Heart left ventricle (tissue), 16 donors: Measurements from ENCODE around the gene RNF224. TPM values are rescaled to one million over a fixed set of nuclear protein-coding genes. Genes with fewer than 3 reads are reported as not detected.

Experiments
- ATAC-seq, 4 donors: fragments of 200-7000 bp; cut with Tn5 transposase; one replicate each; pipeline ENCODE4 v1.9.1; 2020 to 2022; ENCODE audit warnings: moderate library complexity in 4 of 4, mild to moderate bottlenecking in 3 of 4, moderate number of reproducible peaks in 1 of 4
- DNase-seq, 5 donors: peaks; one replicate each; pipeline ENCODE4 v3.0.0-alpha.2; 2020
- H3K27ac ChIP-seq, 12 donors: fragments of 200-600 bp; sonication (generic) in 4 of 12; one replicate each; pipeline versions ENCODE4 v1.5.0 to v1.8.0; 2016 to 2022; ENCODE audit warnings: mild to moderate bottlenecking in 2 of 12
- H3K27me3 ChIP-seq, 9 donors: fragments of 200-600 bp; sonication (generic) in 2 of 9; one replicate each; pipeline versions ENCODE4 v1.5.1 to v1.8.0; 2016 to 2022; ENCODE audit warnings: mild to moderate bottlenecking in 3 of 9
- H3K36me3 ChIP-seq, 9 donors: fragments of 200-600 bp; sonication (generic) in 2 of 9; one replicate each; pipeline versions ENCODE4 v1.5.0 to v1.8.0; 2018 to 2022; ENCODE audit warnings: mild to moderate bottlenecking in 2 of 9
- H3K4me1 ChIP-seq, 12 donors: fragments of 200-600 bp; sonication (generic) in 4 of 12; one replicate each; pipeline versions ENCODE4 v1.5.0 to v1.8.0; 2016 to 2022; ENCODE audit warnings: mild to moderate bottlenecking in 3 of 12
- H3K4me3 ChIP-seq, 12 donors: fragments of 200-600 bp; sonication (generic) in 4 of 12; one replicate each; pipeline versions ENCODE4 v1.5.0 to v1.8.0; 2017 to 2022; ENCODE audit warnings: mild to moderate bottlenecking in 9 of 12, moderate library complexity in 4 of 12
- H3K9me3 ChIP-seq, 12 donors: fragments of 200-600 bp; sonication (generic) in 4 of 12; one replicate each; pipeline versions ENCODE4 v1.5.0 to v1.8.0; 2016 to 2022; ENCODE audit warnings: mild to moderate bottlenecking in 1 of 12
- CTCF ChIP-seq, 12 donors: fragments of 200-600 bp; sonication (generic) in 4 of 12; IDR thresholded peaks; one replicate each; pipeline versions ENCODE4 v1.5.0 to v1.8.0; 2018 to 2022; ENCODE audit warnings: antibody characterized with exemption in 12 of 12, mild to moderate bottlenecking in 5 of 12
- POLR2A ChIP-seq, 2 donors: fragments of 450-650 bp; IDR thresholded peaks; one replicate each; pipeline ENCODE4 v1.6.1; 2017; ENCODE audit warnings: antibody characterized with exemption in 2 of 2, mild to moderate bottlenecking in 2 of 2, moderate library complexity in 2 of 2
- WGBS, 4 donors: extraction: QIAGEN DNeasy Blood & Tissue Kit in 2 of 4; methylation state at CpG; one replicate each; pipeline versions ENCODE4 v1.1.5 to v1.1.7; 2013 to 2018; 5-methylcytosine and 5-hydroxymethylcytosine counted together
- intact Hi-C, 10 donors: fragments of 100-400 bp; cut with DNase I; formaldehyde crosslinking; loops; one replicate each; pipeline versions ENCODE4 v1.11.1 to v1.14.2; 2022
- polyA plus RNA-seq, 2 donors: library from polyadenylated mRNA; stranded (reverse); fragments of 200-250 nt; gene quantifications; one replicate each; pipeline ENCODE4 v1.2.3, GENCODE V29; 2013
- total RNA-seq, 9 donors: library from RNA; depleted of rRNA in 2 of 9; stranded (reverse); fragments of >200 nt in 2 of 9; fragmentation: NEBNext Ultra II Directional in 3 of 9; extraction: Animal tissue kit (Norgen Biotek cat#: 25700) in 3 of 9; gene quantifications; one replicate each; pipeline versions ENCODE4 v1.1.0 to v1.2.4, GENCODE V29; 2016 to 2023
- donor health status: ischemic (EF 13 %, LVEDD 7.1; RV severe dilation, severe dysfunction).
- donor health status: healthy with polysubstance abuse.
- donor health status: DM: no; HTN: yes; CAD: no.
- donor health status: DM: no; HTN: no; CAD: no.
- donor health status: ischemic (EF 25% LVEDD 6.9; RV normal size, moderate dysfunction).
- donor health status: ischemic (EF 25% LVEDD 5.7; RV mildly dilated, moderate dysfunction).
- donor health status: healthy.
- donor health status: DM: yes; HTN: yes; CAD: no.
- donor health status: ischemic (EF 35%, LVEDD 5.7; RV mildly dilated, moderate dysfunction).
- donor health status: nonischemic (EF 11% LVEDD 7.7; RV severe dilation, severe dysfunction).
- donor health status: DM: yes; HTN: yes; CAD: no.
- donor health status: PGD.
- donor health status: ischemic (EF 29% LVEDD 5.4; RV normal size, mild dysfunction).
- donor health status: nonischemic (EF 23%, LVEDD 6.1; RV moderate dilation, normal function).

RNF224 gene
- total and polyA plus RNA-seq, 11 donors, result not detected

- DNase-seq (peak; percentile 68 to 92 (median 80)), ATAC-seq (peak; percentile 63 to 90 (median 76))
- intact Hi-C loops, result loop anchor here in 1 of 10 donors (5.0 kb wide), 1 partner anchor 33 kb away; the partner anchor contains the start of genes CYSRT1 and RNF224
- H3K27ac ChIP-seq, result peak overlapping the region; percentile 26 to 89 (median 66)
- no peak for TF ChIP-seq CTCF (IDR thresholded peaks at IDR 0.05)
- TF ChIP-seq POLR2A (IDR thresholded peaks at IDR 0.05), result no peak
- peaks cover 13 to 90% (median 66%) of the 10 kb centered on the region in 12 donors for H3K4me1 ChIP-seq
- no peaks in the 10 kb centered on the region for H3K9me3 ChIP-seq
- peak overlapping the region in 6 of 12 donors; percentile 10 to 37 (median 30) for H3K4me3 ChIP-seq
- H3K36me3 ChIP-seq, result peaks cover 0 to 30% (median 24%) of the 10 kb centered on the region in 9 donors
- 24 to 50% (median 45%) methylated on average over 3 to 16 of the region's 16 CpGs for WGBS, 4 donors
- H3K27me3 ChIP-seq, result no peaks in the 10 kb centered on the region
Observed at GRCh38 chr9:137194388-137194787, 32.9 kb upstream of the RNF224 start.

GRCh38 chr9:137194909-137195308 is 32.4 kb upstream of the RNF224 start:
- 71 to 87% (median 75%) methylated on average over 4 to 10 of the region's 10 CpGs for WGBS, 4 donors
- peak overlapping the region in 4 of 12 donors; percentile 12 to 37 (median 30) for H3K4me3 ChIP-seq

GRCh38 chr9:137195525-137196220 is 31.6 kb upstream of the RNF224 start:
- Histone ChIP-seq H3K4me1 (peaks cover 5 to 83% (median 58%) of the 10 kb centered on the region in 12 donors), H3K9me3 (no peaks in the 10 kb centered on the region), H3K36me3 (peaks cover 0 to 19% (median 15%) of the 10 kb centered on the region in 9 donors), H3K27ac (peak overlapping the region in 2 of 12 donors; percentile 75 to 89), H3K4me3 (no peak overlapping the region), H3K27me3 (no peaks in the 10 kb centered on the region)
- no peak for ATAC-seq
- intact Hi-C loops, result no loop called here
- DNase-seq, result no peak
- TF ChIP-seq POLR2A (IDR thresholded peaks at IDR 0.05), result no peak
- no peak for TF ChIP-seq CTCF (IDR thresholded peaks at IDR 0.05)
- 55 to 74% (median 68%) methylated on average over 15 to 21 of the region's 21 CpGs for WGBS, 4 donors

More at GRCh38 chr9:137194909-137195308, 32.4 kb upstream of the RNF224 start:
- intact Hi-C loops, result loop anchor here in 1 of 10 donors (5.0 kb wide), 1 partner anchor 32 kb away; the partner anchor contains the start of genes CYSRT1 and RNF224
- H3K4me1 ChIP-seq, result peaks cover 12 to 90% (median 65%) of the 10 kb centered on the region in 12 donors
- DNase-seq (no peak), ATAC-seq (no peak)
- peaks cover 0 to 27% (median 22%) of the 10 kb centered on the region in 9 donors for H3K36me3 ChIP-seq
- H3K27me3 ChIP-seq, result no peaks in the 10 kb centered on the region
- H3K9me3 ChIP-seq, result no peaks in the 10 kb centered on the region
- H3K27ac ChIP-seq, result peak overlapping the region in 11 of 12 donors; percentile 38 to 89 (median 70)
- no peak for TF ChIP-seq POLR2A (IDR thresholded peaks at IDR 0.05)
- no peak for TF ChIP-seq CTCF (IDR thresholded peaks at IDR 0.05)
